NCI-H69 (cell line): ENCODE measurements around the gene SMARCE1.

Source experiments
- DNase-seq: peaks from one replicate; lab custom pipeline; 2025; lab: John Stamatoyannopoulos, UW

The SMARCE1 gene

DNA sequence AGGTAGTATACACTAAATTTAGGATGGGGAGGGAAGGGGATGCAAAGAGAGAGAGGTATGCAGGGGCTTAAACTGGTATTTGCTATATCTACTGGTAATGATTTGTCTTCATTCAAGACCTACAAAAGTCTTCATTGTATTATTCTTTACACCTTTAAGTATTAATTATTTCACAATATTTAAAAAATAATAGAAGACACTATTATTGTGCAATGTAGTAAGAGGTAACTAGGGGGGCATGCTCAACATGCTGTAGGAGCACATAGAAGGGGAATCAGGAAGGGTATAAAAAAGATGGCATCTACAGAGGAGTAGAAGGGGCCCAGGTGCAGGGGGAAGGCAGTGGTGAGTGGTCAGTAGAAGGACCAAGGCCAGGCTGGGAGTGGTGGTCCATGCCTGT is 67.5 kb downstream of the SMARCE1 start:
- no peak for DNase-seq

DNA sequence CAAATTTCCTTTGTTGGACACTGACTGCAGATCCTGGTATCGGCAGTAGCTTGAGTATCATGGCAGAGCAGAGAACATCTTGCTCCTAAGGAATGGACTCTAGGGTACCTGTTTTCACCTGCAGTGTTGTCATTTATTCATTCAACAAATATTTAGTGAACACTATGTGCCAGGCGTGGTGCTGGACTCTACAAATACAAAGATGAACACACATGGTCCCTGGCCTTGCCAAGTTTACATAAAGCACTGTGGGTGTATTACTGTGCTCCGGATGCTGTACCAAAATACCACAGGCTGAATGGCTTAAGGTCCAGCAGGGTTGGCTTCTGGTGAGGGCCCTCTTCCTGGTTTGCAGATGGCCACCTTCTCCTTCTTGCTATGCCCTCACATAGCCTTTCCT is 68.1 kb downstream of the SMARCE1 start:
- no peak for DNase-seq

DNA sequence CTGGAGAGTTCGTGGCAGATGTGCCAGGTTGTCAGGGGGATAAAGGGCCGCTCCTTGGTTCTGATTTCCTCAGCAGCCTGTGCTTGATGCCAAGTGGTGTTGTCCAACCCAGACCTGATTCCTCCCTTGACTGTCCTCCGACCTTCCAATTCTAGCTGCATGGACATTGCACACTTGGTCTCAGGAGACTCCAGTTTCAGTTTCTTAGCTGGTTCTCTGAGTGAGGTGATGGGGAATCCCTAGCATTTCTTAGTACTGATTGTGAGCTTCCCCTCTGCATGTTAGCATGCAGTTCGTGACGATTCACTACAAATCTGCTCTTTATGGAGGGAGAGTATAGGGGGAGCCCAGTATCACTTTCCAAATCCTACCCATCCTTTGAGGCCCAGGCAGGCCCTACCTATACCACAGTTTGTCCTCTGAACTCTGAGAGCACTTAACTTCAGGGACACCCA is 70.0 kb downstream of the SMARCE1 start:
- no peak for DNase-seq

DNA sequence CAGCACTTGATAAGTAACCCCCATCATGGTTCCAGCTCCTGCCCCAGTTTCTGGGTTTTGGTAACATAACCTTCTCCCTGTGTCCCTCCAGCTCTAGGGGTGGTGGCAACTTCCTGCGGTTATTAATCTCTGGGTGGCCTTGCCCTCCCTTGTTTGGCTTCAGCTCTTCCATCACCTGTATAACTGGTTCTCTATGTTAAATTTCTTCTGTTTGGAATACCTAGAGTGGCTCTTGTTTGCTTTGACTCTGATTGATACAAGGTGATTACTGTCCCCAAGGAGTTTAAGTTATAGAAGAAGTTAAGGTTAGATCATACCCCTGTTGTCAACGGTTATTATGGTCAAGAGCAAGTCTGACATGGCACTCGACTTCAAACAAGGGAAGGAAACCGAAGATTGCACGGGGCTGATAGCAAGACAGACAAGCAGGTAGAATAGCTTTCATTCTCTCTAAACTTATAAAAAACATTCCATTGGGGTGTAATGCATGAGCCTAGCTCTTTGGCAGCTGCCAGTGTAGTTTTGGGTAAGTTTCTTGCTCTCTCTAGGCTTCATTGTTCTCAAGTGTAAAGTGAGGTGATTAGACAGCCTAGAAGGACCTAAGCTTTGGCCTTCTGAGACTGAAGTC is 71.4 kb downstream of the SMARCE1 start:
- DNase-seq = no peak
